ENCODE data around the gene IL1R2. TPM values are rescaled to one million over a fixed set of nuclear protein-coding genes. Genes with fewer than 3 reads are reported as not detected.

IL1R2 gene
- total RNA-seq, 4 donors from 2014 or later: 2.3 to 18.2 (median 7.0) TPM

DNA sequence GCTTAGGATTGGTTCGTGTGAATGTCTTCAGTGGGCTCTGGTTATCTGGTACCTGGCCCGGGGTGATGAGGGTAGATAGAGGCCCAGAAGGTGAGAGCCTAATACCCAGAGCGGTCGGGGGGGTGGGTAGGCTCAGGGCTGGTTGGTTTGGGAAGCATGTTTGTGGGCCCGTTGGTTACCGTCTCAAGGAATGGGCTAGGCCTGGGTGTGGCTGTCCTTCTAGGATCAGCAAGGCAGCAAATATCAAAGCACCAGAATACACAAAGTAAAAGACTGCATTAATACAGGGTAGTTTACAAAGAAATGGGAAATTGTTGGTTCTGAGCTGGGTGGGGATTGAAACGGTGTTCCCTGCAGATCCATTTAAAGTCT lies 6.0 kb upstream of the IL1R2 start:
- no peaks in the 10 kb centered on the region for H3K9me3 ChIP-seq
- no peaks in the 10 kb centered on the region for H3K27me3 ChIP-seq
- H3K36me3 ChIP-seq: no peaks in the 10 kb centered on the region
- H3K4me1 ChIP-seq: no peaks in the 10 kb centered on the region
- DNase-seq: no peak
- TF ChIP-seq, protein P1, sequence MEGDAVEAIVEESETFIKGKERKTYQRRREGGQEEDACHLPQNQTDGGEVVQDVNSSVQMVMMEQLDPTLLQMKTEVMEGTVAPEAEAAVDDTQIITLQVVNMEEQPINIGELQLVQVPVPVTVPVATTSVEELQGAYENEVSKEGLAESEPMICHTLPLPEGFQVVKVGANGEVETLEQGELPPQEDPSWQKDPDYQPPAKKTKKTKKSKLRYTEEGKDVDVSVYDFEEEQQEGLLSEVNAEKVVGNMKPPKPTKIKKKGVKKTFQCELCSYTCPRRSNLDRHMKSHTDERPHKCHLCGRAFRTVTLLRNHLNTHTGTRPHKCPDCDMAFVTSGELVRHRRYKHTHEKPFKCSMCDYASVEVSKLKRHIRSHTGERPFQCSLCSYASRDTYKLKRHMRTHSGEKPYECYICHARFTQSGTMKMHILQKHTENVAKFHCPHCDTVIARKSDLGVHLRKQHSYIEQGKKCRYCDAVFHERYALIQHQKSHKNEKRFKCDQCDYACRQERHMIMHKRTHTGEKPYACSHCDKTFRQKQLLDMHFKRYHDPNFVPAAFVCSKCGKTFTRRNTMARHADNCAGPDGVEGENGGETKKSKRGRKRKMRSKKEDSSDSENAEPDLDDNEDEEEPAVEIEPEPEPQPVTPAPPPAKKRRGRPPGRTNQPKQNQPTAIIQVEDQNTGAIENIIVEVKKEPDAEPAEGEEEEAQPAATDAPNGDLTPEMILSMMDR (IDR thresholded peaks at IDR 0.05): no peak
- TF ChIP-seq POLR2A (IDR thresholded peaks at IDR 0.05): no peak
- H3K27ac ChIP-seq: no peak overlapping the region
- H3K4me3 ChIP-seq: no peak overlapping the region

DNA sequence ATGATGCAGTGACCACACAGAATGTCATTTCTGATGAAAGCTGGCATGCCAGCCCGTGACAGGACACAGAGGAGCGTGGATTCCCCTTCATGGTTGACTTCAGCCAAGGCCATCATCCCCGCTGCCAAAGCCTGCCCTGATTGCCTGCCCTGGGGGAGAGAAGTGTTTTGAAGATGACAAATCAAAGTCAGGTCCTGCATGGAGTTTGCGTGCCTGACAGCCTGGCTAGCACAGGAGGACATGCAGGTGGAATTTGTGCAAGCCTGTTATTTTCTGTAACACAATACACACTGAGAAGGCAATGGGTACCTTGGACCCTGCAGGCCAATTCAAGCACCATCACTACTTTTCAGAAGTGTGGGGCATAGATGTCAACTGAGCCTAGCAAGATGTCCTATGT lies 5.4 kb upstream of the IL1R2 start:
- Histone ChIP-seq H3K27ac (no peak overlapping the region), H3K27me3 (no peaks in the 10 kb centered on the region), H3K9me3 (no peaks in the 10 kb centered on the region), H3K4me3 (no peak overlapping the region), H3K36me3 (no peaks in the 10 kb centered on the region), H3K4me1 (no peaks in the 10 kb centered on the region)
- DNase-seq: no peak
- TF ChIP-seq, protein P1 (IDR thresholded peaks at IDR 0.05): no peak
- TF ChIP-seq POLR2A (IDR thresholded peaks at IDR 0.05): no peak

DNA sequence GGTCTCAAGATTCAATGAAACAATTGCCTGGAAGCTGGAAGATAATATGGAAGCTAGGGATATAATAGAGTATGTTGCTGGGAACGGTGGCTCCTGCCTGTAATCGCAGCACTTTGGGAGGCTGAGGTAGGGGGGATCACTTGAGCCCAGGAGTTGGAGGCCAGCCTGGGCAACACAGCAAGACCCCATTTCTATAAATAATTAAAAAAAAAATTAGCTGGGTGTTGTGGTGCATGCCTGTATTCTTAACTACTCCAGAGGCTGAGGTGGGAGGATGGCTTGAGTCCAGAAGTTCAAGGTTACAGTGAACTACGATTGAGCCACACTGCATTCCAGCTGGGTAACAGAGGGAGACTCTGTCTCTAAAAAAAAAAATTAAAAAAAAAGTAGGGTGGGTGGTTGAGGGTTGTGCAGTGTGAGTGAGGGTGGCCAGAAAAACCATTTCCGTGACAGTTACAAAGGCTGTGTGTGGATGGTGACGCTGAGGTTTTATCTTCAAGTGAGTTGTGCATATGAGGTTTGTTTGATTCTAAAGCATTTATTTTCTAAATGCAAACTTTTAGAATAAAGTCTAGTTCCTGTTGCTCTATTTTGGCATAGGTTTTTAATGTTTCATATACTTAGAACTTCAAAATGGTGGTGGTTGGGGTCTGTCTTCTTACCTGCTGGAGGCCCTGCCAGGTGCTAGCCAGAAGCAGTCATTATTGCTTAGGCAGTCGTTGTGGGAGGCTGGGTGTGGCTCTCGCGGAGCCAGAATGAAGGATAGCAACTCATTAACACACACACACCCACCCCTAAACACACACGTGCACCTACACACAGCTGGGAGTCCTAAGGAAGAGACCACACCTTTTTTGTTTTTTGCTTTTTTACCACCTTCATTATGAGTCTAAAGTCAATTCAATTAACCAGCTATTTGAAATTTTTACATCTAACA lies 4.7 kb upstream of the IL1R2 start:
- H3K4me3 ChIP-seq: no peak overlapping the region
- no peaks in the 10 kb centered on the region for H3K9me3 ChIP-seq
- H3K27me3 ChIP-seq: no peaks in the 10 kb centered on the region
- H3K27ac ChIP-seq: no peak overlapping the region
- H3K4me1 ChIP-seq: no peaks in the 10 kb centered on the region
- no peaks in the 10 kb centered on the region for H3K36me3 ChIP-seq
- peak in 1 of 3 donors; percentile 57 for DNase-seq
- no peak for TF ChIP-seq POLR2A (IDR thresholded peaks at IDR 0.05)
- TF ChIP-seq, protein P1 (IDR thresholded peaks at IDR 0.05): no peak

DNA sequence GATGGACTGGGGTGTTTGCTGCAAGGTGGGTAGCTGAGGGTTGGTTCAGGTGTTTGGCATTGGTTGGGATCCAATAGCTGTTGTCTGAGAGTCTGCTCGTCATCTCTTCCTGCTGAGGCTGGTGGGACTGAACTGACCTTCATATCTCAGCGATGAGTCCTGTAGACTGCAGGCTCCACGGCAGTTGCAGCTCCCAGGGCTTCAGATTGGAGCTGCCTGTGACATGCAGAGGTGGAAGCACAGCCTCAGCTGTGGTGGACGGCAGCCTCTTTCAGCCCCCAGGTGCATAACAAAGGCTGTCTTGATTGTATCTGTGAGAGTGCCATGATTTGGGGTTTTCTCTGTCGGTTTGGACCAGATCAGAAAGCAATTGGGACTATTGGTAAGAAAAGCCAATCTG lies 3.9 kb upstream of the IL1R2 start:
- no peaks in the 10 kb centered on the region for H3K36me3 ChIP-seq
- no peak overlapping the region for H3K27ac ChIP-seq
- no peak for TF ChIP-seq POLR2A (IDR thresholded peaks at IDR 0.05)
- TF ChIP-seq, protein P1 (IDR thresholded peaks at IDR 0.05): no peak
- no peaks in the 10 kb centered on the region for H3K27me3 ChIP-seq
- DNase-seq: no peak
- H3K4me1 ChIP-seq: no peaks in the 10 kb centered on the region
- no peak overlapping the region for H3K4me3 ChIP-seq
- no peaks in the 10 kb centered on the region for H3K9me3 ChIP-seq

DNA sequence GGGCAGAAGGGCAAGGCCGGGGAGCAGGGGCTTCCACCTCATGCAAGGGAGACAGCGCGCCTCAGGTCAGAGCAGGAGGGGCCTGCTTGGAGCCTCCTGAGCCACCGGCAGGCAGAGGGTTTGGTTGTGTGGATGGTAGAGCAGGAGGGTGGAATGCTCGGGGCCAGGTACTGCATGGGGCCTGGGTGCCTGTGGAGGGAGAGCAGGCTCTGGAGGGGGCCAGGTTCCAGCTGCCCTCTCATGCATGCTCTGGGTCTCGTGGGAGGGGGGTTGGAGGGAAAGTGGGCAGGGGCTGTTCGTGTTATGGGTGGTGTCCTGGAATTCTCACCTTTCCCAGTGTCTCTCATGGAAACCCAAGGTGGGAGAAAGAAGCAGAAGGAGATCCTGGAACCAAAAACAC lies 3.2 kb upstream of the IL1R2 start:
- Histone ChIP-seq H3K27ac (no peak overlapping the region), H3K4me1 (no peaks in the 10 kb centered on the region)
- TF ChIP-seq POLR2A (IDR thresholded peaks at IDR 0.05): no peak
- TF ChIP-seq, protein P1 (IDR thresholded peaks at IDR 0.05): no peak

More for the DNA sequence above, 3.2 kb upstream of the IL1R2 start:
- no peak for DNase-seq
- no peaks in the 10 kb centered on the region for H3K36me3 ChIP-seq
- H3K9me3 ChIP-seq: no peaks in the 10 kb centered on the region
- H3K27me3 ChIP-seq: no peaks in the 10 kb centered on the region
- H3K4me3 ChIP-seq: no peak overlapping the region

Data from Peyer's patch (tissue), 4 donors.